Hindlimb muscle (tissue), 1 donor: ENCODE results near the gene CSNK2A3. TPM values are rescaled to one million over a fixed set of nuclear protein-coding genes. Genes with fewer than 3 reads are reported as not detected.
A peak's percentile ranks its signal among the peaks of the same experiment; 100 is the strongest.
"Not testable (repeated sequence)": the region's sequence is repeated elsewhere in the genome, so short reads cannot be mapped to it uniquely, and the experiment has no call there.

Source experiments
- DNase-seq: peaks from one replicate; pipeline ENCODE4 v3.0.0-alpha.2; 2013
- polyA plus RNA-seq: library from polyadenylated mRNA; unstranded; fragments of 120-200 nt; gene quantifications from one replicate; pipeline ENCODE4 v1.2.1, GENCODE V29; 2013; ENCODE audit not compliant: insufficient read length

Gene CSNK2A3
- polyA plus RNA-seq, 1 donor: 1.4 TPM

GRCh38 chr11:11379661-11380060 lies 26.6 kb upstream of the CSNK2A3 start:
- DNase-seq: no peak

GRCh38 chr11:11378184-11378940 lies 25.3 kb upstream of the CSNK2A3 start:
- no peak for DNase-seq

- DNase-seq: no peak
These were observed 21.5 kb upstream of the CSNK2A3 start for GRCh38 chr11:11374358-11375148.

- no peak for DNase-seq
These were observed 20.9 kb upstream of the CSNK2A3 start for GRCh38 chr11:11373934-11374333.

- DNase-seq: no peak
These were observed 19.4 kb upstream of the CSNK2A3 start for GRCh38 chr11:11372461-11372860.

GRCh38 chr11:11370962-11371303 lies 17.9 kb upstream of the CSNK2A3 start:
- DNase-seq: no peak

GRCh38 chr11:11370255-11370961 lies 17.4 kb upstream of the CSNK2A3 start:
- DNase-seq: no peak

GRCh38 chr11:11366793-11367192 lies 13.7 kb upstream of the CSNK2A3 start:
- no peak for DNase-seq

GRCh38 chr11:11363674-11364073 lies 10.6 kb upstream of the CSNK2A3 start:
- DNase-seq: no peak

- DNase-seq: no peak
These were observed 6.6 kb upstream of the CSNK2A3 start for GRCh38 chr11:11359611-11360010.

- DNase-seq: no peak
These were observed 3.8 kb upstream of the CSNK2A3 start for GRCh38 chr11:11356842-11357241.

- DNase-seq: not testable (repeated sequence)
These were observed 1.2 kb downstream of the CSNK2A3 start for GRCh38 chr11:11351851-11352250.

GRCh38 chr11:11351042-11351586 lies 1.9 kb downstream of the CSNK2A3 start:
- no peak for DNase-seq

- DNase-seq: peak; percentile 56
These were observed 3.1 kb downstream of the CSNK2A3 start for GRCh38 chr11:11349870-11350337.

- DNase-seq: peak; percentile 68
These were observed 3.8 kb downstream of the CSNK2A3 start for GRCh38 chr11:11349106-11349825.

- no peak for DNase-seq
These were observed 4.7 kb downstream of the CSNK2A3 start for GRCh38 chr11:11348303-11348702.

GRCh38 chr11:11347592-11347991 lies 5.5 kb downstream of the CSNK2A3 start:
- peak; percentile 48 for DNase-seq

GRCh38 chr11:11346303-11346702 lies 6.7 kb downstream of the CSNK2A3 start:
- DNase-seq: no peak

GRCh38 chr11:11345099-11345498 lies 8.0 kb downstream of the CSNK2A3 start:
- DNase-seq: no peak

- DNase-seq: no peak
These were observed 9.0 kb downstream of the CSNK2A3 start for GRCh38 chr11:11344045-11344444.

- no peak for DNase-seq
These were observed 14.7 kb downstream of the CSNK2A3 start for GRCh38 chr11:11338304-11338703.

- DNase-seq: no peak
These were observed 16.4 kb downstream of the CSNK2A3 start for GRCh38 chr11:11336664-11337063.
